Stomach (tissue), 9 donors: ENCODE results near the gene GAST. TPM values are rescaled to one million over a fixed set of nuclear protein-coding genes. Genes with fewer than 3 reads are reported as not detected.

Experiments used
- DNase-seq, 2 donors: peaks; one replicate each; pipeline versions ENCODE4 v3.0.0 to v3.0.0-alpha.2; 2013 to 2019
- H3K27ac ChIP-seq, 5 donors: fragments of 200-600 bp in 4 of 5; sonication (generic) in 4 of 5; one replicate each; pipeline ENCODE4 v1.5.1; 2013 to 2019; ENCODE audit warnings: mild to moderate bottlenecking in 1 of 5, moderate library complexity in 1 of 5
- H3K27me3 ChIP-seq, 3 donors: fragments of 200-600 bp; sonication (generic); one replicate each; pipeline ENCODE4 v1.5.1; 2017 to 2019; ENCODE audit warnings: mixed run types in 1 of 3
- H3K36me3 ChIP-seq, 4 donors: fragments of 200-600 bp; sonication (generic); 1 replicate in 3 of 4; 2 replicates in 1 of 4; pipeline ENCODE4 v1.5.1; 2016 to 2019
- H3K4me1 ChIP-seq, 4 donors: fragments of 200-600 bp; sonication (generic); one replicate each; pipeline ENCODE4 v1.5.1; 2016 to 2019
- H3K4me3 ChIP-seq, 4 donors: fragments of 200-600 bp; sonication (generic) in 3 of 4; one replicate each; pipeline ENCODE4 v1.5.1; 2016 to 2019; ENCODE audit warnings: mild to moderate bottlenecking in 1 of 4
- H3K9me3 ChIP-seq, 4 donors: fragments of 200-600 bp; sonication (generic); one replicate each; pipeline ENCODE4 v1.5.1; 2016 to 2019
- EP300 ChIP-seq: sonication (generic); formaldehyde crosslinking; IDR thresholded peaks from one replicate; pipeline ENCODE4 v1.6.1; 2017; ENCODE audit warnings: antibody characterized with exemption
- POLR2A ChIP-seq, 4 donors: fragments of 450-650 bp; IDR thresholded peaks; one replicate each; pipeline ENCODE4 v1.6.1; 2016; ENCODE audit warnings: antibody characterized with exemption in 4 of 4, control low read depth in 2 of 4, mild to moderate bottlenecking in 1 of 4, moderate library complexity in 1 of 4
- POLR2AphosphoS5 ChIP-seq, 3 donors: sonication (generic); formaldehyde crosslinking; IDR thresholded peaks; one replicate each; pipeline ENCODE4 v1.6.1; 2016; ENCODE audit warnings: antibody characterized with exemption in 3 of 3
- WGBS, 5 donors: extraction: QIAGEN DNeasy Blood & Tissue Kit in 3 of 5; methylation state at CpG; one replicate each; pipeline versions ENCODE4 v1.1.5 to v1.1.7; 2013 to 2018; 5-methylcytosine and 5-hydroxymethylcytosine counted together
- intact Hi-C: fragments of 100-400 bp; cut with DNase I; formaldehyde crosslinking; loops from one replicate; pipeline ENCODE4 v1.15.1; 2023; ENCODE audit warnings: low total_unique reads
- polyA plus RNA-seq, 3 donors: library from polyadenylated mRNA; stranded (reverse); fragments of 200-250 nt; gene quantifications; one replicate each; pipeline ENCODE4 v1.2.3, GENCODE V29; 2013
- total RNA-seq, 5 donors: library from RNA; depleted of rRNA; stranded (reverse); fragments of >200 nt; gene quantifications; one replicate each; pipeline versions ENCODE4 v1.1.0 to v1.2.3, GENCODE V29; 2014 to 2016
- TF ChIP-seq, protein P1 (sequence below), 7 experiments: fragments of 450-650 bp in 4 of 7; fragments of 200-600 bp in 3 of 7; sonication (generic) in 3 of 7; IDR thresholded peaks; one replicate each; pipeline ENCODE4 v1.5.1; 2016 to 2019; ENCODE audit warnings: antibody characterized with exemption in 7 of 7, control low read depth in 2 of 7, mild to moderate bottlenecking in 1 of 7
- donor health status: healthy with polysubstance abuse.
- donor health status: Bipolar disorder and iron deficiency.
- donor health status: healthy.

GAST gene
- total and polyA plus RNA-seq, 8 donors, result 1.3 to 32.7 TPM; not detected in 6

- Histone ChIP-seq H3K27ac (no peak overlapping the region), H3K27me3 (peaks cover 0 to 20% (median 0%) of the 10 kb centered on the region in 3 donors), H3K36me3 (no peaks in the 10 kb centered on the region), H3K9me3 (no peaks in the 10 kb centered on the region), H3K4me1 (no peaks in the 10 kb centered on the region), H3K4me3 (no peak overlapping the region)
- intact Hi-C loops, result no loop called here
- TF ChIP-seq, protein P1, sequence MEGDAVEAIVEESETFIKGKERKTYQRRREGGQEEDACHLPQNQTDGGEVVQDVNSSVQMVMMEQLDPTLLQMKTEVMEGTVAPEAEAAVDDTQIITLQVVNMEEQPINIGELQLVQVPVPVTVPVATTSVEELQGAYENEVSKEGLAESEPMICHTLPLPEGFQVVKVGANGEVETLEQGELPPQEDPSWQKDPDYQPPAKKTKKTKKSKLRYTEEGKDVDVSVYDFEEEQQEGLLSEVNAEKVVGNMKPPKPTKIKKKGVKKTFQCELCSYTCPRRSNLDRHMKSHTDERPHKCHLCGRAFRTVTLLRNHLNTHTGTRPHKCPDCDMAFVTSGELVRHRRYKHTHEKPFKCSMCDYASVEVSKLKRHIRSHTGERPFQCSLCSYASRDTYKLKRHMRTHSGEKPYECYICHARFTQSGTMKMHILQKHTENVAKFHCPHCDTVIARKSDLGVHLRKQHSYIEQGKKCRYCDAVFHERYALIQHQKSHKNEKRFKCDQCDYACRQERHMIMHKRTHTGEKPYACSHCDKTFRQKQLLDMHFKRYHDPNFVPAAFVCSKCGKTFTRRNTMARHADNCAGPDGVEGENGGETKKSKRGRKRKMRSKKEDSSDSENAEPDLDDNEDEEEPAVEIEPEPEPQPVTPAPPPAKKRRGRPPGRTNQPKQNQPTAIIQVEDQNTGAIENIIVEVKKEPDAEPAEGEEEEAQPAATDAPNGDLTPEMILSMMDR (IDR thresholded peaks at IDR 0.05), result no peak
- no peak for TF ChIP-seq EP300
- no peak for TF ChIP-seq POLR2A (IDR thresholded peaks at IDR 0.05)
- no peak for TF ChIP-seq POLR2AphosphoS5 (IDR thresholded peaks at IDR 0.05)
- no peak for DNase-seq
- WGBS, 5 donors, result 69 to 75% (median 72%) methylated on average over 10 of the region's 10 CpGs
Measured at GRCh38 chr17:41707803-41708669, 4.1 kb upstream of the GAST start.

- H3K36me3 ChIP-seq, result no peaks in the 10 kb centered on the region
- WGBS, 5 donors, result 53 to 63% (median 57%) methylated on average over 8 of the region's 8 CpGs
- intact Hi-C loops, result no loop called here
- no peak overlapping the region for H3K27ac ChIP-seq
- H3K27me3 ChIP-seq, result peaks cover 0 to 20% (median 0%) of the 10 kb centered on the region in 3 donors
- H3K9me3 ChIP-seq, result no peaks in the 10 kb centered on the region
- TF ChIP-seq, protein P1 (IDR thresholded peaks at IDR 0.05), result no peak
- peak in 1 of 2 donors; percentile 65 for DNase-seq
- no peak overlapping the region for H3K4me3 ChIP-seq
- H3K4me1 ChIP-seq, result no peaks in the 10 kb centered on the region
Measured at GRCh38 chr17:41710472-41711090, 1.6 kb upstream of the GAST start.

GRCh38 chr17:41717408-41718286 is 5.5 kb downstream of the GAST start:
- TF ChIP-seq EP300, result no peak
- TF ChIP-seq POLR2AphosphoS5 (IDR thresholded peaks at IDR 0.05), result no peak
- no peak for TF ChIP-seq POLR2A (IDR thresholded peaks at IDR 0.05)
- TF ChIP-seq, protein P1 (IDR thresholded peaks at IDR 0.05), result no peak
- intact Hi-C loops, result no loop called here
- DNase-seq, result no peak
- Histone ChIP-seq H3K36me3 (no peaks in the 10 kb centered on the region), H3K27ac (no peak overlapping the region), H3K4me1 (peaks cover 0 to 5% (median 0%) of the 10 kb centered on the region in 4 donors), H3K9me3 (no peaks in the 10 kb centered on the region), H3K27me3 (peaks cover 0 to under 1% (median 0%) of the 10 kb centered on the region in 3 donors), H3K4me3 (no peak overlapping the region)
- WGBS, 5 donors, result 53 to 64% (median 62%) methylated on average over 15 of the region's 15 CpGs

- TF ChIP-seq, protein P1 (IDR thresholded peaks at IDR 0.05), result no peak
- TF ChIP-seq POLR2AphosphoS5 (IDR thresholded peaks at IDR 0.05) (no peak), POLR2A (IDR thresholded peaks at IDR 0.05) (no peak), EP300 (no peak)
- Histone ChIP-seq H3K27ac (no peak overlapping the region), H3K9me3 (no peaks in the 10 kb centered on the region), H3K36me3 (no peaks in the 10 kb centered on the region), H3K4me1 (peaks cover 0 to 5% (median 0%) of the 10 kb centered on the region in 4 donors), H3K27me3 (peaks cover 0 to 6% (median 0%) of the 10 kb centered on the region in 3 donors), H3K4me3 (no peak overlapping the region)
- 49 to 63% (median 57%) methylated on average over 5 of the region's 5 CpGs for WGBS, 5 donors
- DNase-seq, result no peak
- intact Hi-C loops, result no loop called here
Measured at GRCh38 chr17:41718287-41718645, 6.1 kb downstream of the GAST start.
